Endothelial cell of hepatic sinusoid (primary cell): ENCODE measurements around the gene PPP1R1C.

Experiments used
- in situ Hi-C: cut with HindIII; loops from 2 replicates; pipeline ENCODE4 v1.10.0; 2017; ENCODE audit warnings: low sequenced_read_pairs

PPP1R1C gene

DNA sequence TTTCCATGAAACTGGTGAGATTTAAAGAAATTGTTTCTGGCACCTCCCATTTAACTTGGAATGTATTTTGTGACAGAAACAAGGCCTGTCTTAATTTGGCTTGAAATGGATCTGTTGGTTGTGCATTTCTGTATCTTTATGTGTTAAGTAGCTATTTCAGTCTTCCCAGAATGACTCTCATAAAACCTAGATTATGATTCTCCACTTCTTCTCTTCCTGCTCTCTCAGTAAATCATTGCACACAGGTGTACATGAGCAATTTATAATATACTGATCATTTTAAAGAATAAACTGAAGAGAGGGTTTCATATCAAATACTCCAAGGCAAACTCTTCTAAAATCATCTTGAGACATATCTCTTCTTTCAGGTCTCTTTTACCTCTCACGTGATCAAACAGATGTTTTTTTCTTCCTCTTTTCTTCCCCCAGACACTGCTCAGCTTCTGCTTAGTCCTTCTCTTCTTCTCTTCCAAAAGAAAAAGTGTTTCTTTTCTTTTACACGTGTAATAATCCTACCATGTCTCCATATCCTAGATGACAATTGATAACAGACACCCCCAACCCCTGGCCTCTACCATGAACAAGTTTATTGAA lies 112.0 kb downstream of the PPP1R1C start:
- in situ Hi-C loops: loop anchor here (25.0 kb wide), 1 partner anchor 185 kb away; no protein-coding TSS in a partner anchor

DNA sequence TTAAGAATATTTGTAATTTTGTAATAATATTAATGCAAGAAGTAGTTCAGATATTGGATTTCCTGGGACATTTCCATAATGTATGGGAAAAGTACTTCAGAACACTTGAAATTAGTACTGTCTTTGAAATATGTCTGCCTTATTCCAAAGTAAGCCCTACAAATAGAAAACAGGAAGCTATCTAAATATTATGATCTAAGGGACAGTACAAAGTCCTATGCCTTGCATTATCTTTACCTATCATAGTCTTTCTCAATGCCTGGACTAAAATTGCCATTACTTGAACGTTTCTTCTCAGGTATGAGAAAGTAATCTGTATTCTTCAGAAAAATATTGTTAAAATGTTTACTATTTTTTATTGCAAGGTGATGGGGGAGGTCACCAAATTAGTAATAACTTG lies 113.0 kb downstream of the PPP1R1C start:
- in situ Hi-C loops: loop anchor here (25.0 kb wide), 1 partner anchor 186 kb away; no protein-coding TSS in a partner anchor

DNA sequence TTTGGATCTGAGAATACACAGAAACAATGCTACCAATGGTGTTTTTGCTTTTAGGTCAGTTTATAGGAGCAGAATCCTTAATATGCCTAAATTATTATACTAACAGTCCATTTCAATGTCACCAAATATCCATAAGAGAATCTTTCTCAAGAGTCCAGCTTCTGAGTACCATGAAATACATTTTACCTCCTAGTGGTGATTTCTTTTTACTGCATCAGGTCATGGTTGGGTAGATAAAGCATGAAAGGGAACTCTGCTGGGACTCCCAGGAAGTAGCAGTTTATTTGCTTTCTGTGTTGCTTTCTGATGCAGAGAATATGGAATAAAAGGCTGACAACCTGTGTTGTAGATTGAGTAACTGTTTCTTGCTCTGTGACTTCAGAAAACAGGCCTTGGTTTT lies 115.6 kb downstream of the PPP1R1C start:
- in situ Hi-C loops: no loop called here

DNA sequence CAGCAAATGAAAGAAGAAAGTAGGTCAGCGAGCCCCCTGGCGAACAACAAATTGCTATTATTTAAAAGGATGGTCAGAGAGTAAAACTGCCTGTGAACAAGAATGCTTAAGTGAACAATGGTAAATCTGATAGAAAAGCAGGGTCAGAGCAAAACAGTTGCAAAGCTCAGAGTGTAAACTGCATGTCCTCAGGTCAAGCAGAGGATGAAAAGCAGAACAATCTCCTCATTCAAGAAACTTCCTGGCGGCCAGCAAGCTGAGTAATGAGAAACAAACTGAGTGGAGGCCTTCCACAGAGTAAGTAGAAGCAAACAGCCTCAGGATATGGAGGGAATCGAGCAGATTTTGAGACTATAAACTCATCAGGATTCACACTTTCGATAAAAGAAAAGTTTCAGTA lies 117.9 kb downstream of the PPP1R1C start:
- in situ Hi-C loops: no loop called here

DNA sequence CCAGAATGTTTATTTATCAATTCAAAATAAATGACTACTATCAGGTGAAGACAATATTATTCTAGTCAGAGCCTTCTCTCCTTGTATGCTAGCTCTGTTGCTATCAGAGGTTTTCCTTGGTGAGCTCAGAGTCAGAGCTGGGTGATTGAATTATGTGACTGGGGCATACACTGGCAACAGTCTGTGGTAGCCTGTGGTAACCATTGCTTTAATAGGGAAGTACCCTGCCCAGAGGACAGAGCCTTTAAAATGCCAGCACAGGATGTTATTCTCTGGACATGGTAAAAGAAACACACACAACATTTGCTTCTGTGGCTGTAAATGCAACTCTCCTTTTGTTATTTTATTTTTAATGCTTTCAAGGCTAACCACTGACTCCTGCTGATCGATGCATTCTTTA lies 124.7 kb downstream of the PPP1R1C start:
- in situ Hi-C loops: no loop called here

DNA sequence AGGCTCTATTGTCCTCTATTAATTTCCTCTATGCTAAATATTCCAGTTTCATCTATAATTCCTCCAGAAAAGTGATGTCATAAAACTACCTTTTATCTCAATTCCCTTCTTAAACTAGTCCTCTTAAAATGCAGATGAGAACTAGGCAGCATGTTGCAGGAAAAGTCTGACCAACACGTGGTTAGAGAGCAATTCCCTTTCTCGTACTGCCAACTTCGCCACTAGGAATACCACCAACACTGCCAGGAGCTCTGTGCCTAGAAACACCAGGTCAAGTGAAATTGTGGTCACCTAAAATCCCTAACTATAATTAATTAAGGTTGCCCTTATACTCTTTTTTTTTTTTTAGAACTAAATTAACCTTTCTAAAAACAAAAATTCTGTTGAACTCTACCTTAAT lies 127.7 kb downstream of the PPP1R1C start:
- in situ Hi-C loops: no loop called here

DNA sequence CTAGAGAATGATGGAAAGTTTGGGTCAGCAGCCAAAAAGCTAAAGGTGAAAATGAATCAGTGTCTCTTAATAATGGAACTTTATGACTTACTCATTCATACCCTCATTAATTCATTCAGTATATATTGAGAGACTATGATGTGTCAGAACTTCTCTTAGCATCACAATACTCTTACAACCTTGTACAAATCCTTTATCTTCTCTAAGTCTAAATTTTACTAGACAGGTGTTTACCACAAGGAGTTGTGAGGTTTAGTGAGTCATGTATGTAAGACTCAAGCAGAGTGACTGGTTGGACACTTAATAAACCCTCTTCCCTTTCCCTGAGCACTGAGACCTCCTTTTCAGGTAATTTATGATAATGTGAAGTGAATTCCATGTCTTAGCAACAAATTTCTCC lies 129.6 kb downstream of the PPP1R1C start:
- in situ Hi-C loops: no loop called here

DNA sequence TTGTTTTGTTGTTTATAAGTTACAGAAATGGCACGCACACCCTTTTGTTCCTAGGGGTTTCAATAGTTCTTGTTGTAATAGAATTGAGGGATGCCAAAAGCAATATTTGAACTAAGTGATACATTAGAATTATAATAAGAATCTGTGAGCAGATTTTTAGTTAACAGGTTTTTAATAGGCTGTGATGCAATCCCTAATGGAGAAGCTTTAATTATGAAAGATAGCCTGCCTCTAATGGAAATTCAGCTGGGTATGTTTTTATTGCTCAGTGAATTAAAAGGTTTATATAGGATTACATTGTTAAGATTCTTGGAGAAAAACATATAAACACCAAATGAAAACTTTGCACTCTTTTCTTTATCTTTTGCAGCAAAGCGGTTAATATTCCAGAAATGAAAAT lies 131.1 kb downstream of the PPP1R1C start:
- in situ Hi-C loops: no loop called here

DNA sequence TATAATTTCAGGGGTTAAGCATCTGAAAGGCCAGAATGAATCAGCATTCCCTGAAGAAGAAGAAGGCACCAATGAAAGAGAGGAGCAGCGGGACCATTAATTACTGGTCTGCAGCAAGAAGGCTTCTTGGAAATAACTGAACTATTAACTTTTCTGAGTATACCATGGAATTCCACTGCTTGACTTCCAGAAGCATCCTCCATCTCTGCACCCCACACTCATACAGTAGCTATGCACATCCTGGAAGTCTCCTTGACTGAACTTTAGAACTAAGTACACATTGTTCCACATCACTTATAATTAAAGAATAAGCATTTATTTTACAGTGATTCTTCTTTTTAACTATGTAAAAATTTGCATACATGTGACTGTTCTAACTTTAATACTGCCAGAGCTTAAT lies 131.5 kb downstream of the PPP1R1C start:
- in situ Hi-C loops: no loop called here

DNA sequence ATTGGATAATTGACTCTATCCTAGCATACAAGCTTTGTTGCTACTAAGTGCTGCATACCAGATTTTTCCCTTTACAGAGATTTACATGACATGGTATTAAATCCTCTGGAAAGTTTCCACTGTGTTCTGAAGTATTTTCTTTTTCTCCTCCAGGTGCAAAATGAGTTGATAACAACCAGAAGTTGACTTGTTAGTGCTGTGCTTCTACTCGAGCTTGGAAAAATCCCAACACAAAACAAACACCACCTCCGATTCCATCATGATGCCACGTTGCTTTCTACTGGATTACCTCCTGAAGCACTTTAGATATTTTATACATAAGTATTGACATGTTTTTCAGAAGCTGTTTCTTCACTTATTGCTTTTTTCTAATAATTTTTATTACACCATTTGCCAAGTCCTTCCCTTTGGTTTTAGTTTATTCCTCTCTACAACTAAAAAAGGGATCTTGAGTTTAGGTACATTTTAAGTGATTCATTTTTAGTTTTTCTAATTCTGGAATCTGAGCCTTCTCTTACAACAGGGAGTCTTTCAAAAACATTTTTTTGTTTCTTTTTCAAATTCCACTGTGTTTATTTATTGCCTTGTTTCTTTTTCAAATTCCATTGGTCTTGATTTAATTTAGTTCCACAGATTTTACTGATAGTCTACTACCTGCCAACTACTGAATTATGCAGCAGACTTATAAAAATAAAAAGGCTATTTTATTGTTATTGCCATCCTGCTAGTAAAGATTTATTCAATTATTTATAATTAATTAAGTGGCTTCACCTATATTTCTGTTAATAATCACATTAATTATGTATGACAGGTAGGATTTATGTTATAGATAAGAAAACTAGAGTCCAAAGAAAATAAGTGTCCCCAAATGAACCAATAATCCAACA lies 143.4 kb downstream of the PPP1R1C start:
- in situ Hi-C loops: no loop called here

DNA sequence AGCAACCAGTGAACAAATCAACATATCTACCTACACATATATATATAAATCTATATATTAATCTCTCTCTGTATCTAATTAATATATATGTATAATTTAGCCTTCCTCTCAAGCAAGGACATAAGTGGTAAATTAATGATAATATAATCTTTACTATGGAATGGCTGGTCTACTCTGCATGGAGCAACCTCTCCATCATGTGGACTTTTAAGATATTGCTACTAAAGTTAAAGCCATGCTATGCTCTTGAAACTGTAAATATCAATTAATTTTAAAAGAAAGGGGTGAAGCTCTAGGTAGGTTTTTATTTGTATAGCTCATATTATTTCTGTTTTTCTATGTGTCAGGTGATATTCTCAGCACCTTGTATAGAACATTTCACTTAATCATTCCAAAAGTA lies 147.0 kb downstream of the PPP1R1C start:
- in situ Hi-C loops: no loop called here

DNA sequence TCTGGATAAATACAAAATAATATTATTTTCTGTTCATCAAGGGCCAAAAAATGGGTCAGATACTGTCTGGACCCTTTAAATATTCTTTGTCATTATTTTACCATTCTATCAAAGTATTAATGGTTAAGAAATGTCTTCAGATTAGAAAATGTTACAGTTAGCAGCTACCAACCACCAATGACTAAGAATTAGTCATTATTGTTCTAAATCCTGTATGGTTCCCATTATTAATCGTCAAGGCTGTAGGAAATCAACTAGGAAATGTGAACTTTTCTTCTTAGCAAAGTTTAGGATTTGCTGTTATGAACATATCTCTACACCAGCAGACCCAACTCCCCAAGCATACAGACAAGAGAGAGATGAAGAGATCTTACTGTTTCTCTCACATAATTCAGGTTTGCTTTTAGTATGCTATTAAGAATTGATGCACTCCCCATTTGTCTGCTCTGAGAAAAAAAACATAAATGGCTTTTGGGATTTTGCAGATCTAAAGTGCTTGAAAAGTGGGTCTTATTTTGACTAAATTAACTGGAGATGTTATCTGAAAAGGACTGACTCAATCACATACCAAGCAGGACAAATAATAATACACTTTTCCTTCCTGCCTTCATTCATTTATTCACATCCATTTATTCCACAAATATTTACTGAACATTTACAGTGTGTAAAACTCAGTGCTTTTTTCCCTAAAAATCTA lies 147.7 kb downstream of the PPP1R1C start:
- in situ Hi-C loops: no loop called here

DNA sequence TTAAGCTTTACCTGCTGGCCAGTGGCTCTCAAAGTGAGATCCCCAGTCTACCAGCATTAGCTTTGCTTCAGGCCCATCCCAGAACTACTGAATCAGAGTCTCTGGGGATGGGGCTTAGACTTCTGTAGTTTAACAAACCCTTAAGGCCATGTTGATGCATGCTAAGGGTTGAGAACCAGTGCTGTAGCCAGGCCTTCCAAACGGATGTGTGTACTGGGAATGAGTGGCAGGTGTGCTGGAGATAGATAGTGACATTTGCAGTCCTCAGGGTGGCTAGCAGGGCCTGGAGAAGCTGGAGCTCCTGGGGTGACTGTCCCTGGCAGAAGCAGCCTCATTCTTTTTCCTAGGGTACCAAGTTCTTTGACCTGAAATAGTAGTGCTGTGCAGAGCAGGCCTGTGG lies 148.5 kb downstream of the PPP1R1C start:
- in situ Hi-C loops: no loop called here

DNA sequence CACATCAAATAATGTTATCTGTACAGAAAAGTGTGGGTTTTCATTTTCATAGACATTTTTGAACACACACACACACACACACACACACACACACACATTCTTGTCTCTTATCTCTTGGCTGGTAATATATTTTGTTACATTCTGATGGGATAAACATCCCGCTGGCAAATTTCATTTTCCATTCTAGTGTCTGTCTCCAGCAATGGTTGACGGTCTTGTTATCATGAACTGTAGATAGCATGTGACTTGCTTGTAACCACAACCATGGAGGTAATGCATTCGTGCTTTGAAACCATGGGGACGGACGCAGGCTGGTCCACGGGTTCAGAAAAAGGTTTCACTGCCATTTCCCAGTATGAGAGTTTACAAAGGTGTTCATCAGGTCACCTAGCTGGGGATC lies 156.4 kb downstream of the PPP1R1C start:
- in situ Hi-C loops: no loop called here

DNA sequence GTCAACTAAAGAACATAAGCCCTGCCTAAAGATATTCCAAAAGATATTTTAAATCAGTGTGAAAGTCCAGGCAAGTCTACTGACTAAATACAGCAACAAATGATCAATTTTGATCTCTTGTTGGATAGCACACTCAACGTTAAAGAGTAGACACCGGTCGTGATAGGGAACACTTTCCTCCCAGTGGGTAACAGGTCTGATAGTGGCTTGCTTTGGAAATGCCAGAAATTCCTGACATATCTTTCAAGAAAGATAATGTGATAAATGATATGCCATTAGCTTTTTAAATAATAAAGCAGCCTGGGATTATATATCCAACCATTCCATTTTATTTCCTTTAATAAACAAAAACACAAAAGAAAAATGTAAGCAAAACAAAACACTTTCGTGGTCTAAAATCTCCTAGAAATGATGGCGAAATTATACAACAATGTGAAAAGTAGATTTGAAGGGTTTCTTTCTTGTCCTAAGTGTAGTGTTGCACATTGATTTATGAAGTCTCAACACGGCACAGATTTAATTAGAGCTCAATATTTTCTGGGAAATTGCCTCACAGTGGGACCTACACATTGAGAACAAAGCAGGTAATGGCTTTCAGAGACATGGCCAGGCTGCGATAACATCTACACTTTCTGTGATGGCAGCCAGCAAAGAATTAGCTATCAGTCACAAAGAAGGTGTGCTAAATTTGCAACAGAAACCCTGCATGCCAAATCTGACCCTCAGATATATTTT lies 158.6 kb downstream of the PPP1R1C start:
- in situ Hi-C loops: no loop called here

DNA sequence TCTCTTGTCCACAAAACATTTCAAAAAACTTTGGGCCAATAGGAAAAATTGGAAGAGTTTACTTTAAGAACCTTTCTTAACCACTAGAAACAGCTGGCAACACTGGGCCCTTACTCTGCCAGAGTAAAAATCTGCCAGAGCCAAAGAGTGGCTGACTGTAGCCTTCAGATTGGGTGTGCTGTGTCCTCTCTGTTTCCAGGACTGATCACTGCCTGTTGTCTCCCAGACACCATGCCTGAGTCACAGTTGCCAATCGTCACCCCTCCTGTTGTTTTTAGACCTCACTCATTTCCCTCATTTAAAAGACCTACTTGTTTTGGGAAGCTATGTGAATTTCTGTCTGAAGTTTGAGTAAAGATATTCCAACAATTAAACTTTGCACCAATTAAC lies 159.1 kb downstream of the PPP1R1C start:
- in situ Hi-C loops: no loop called here

DNA sequence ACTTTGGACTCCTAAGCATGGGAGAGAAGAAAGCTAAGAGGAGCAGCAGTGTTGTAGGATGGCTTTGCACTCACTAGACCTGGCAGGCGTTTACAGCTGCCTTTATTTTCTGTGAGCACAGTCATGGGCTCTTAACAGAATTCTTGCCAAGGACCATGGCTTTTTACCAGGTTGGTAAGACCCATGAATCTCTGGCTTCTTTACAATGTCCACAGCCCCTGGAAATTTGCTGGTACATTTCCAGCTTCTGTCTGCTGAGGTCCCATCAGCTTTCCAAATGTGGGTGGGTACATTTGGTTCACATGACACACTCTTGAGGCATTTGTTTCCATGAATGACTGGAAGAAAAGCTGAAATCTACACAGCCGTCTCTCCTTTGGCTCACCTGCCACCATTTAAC lies 162.7 kb downstream of the PPP1R1C start:
- in situ Hi-C loops: no loop called here

DNA sequence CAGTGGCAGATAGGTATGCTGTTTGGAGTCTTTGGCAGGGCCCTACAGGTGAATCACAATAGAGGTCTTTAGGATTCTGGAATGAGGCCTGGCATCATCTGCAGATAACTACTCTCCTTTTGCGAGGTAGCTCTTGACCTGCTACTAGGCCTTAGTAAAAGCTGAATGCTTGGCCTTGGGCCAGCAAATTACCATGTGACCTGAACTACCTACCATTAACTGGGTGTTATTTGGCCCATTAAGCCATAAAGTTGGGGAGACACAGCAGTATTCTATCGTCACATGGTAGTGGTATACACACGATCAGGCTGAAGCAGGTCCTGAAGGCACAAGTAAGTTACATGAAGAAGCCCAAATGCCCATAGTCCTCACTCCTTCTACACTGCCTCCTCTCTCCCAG lies 178.2 kb downstream of the PPP1R1C start:
- in situ Hi-C loops: no loop called here

DNA sequence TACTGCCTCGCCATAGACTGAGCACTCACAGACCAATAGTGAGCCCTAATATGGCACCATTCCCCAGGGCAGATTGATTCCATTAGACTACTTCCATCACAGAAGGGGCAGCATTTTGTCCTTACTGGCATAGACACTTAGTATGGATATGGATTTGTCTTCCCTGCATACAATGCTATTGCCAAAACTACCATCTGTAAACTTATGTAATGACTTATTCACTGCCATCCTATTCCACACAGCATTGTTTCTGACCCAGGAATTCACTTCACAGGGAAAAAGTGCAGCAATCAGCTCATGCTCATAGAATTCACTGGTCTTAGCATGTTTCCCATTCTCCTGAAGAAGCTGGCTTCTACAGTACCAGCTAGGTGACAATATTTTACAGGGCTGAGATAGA lies 179.0 kb downstream of the PPP1R1C start:
- in situ Hi-C loops: no loop called here

DNA sequence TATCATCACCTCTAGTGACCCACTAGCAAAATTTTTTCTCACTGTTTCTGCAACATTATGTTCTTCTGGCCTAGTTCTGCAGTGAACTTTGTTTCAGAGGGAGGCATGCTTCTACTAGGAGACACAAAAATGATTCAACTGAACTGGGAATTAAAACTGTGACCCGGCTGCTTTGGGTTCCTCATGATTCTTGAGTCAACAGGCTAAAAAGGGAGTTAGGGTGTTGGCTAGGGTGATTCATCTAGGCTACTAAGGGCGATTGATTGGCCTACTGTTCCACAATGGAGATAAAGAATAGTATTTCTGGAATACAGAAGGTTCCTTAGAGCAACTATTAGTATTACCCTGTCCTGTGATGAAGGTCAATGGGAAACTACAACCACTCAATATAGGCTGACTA lies 179.5 kb downstream of the PPP1R1C start:
- in situ Hi-C loops: no loop called here

DNA sequence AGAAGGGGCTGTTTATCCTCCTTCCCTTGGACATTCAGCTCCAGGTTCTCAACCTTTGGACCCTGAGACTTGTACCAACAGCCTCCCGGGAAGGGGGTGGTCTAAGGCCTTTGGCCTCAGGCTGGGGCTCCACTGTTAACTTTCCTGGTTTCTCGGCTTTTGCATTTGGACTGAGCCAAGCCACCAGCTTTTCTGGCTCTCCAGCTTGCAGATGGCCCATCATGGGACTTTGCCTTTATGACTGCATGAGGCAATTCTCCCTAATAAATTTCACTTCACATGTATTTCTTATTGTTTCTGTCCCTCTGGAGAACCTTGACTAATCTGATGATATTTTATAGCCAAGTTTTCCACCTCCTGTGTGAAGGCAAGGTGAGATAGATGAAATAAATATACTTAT lies 180.8 kb downstream of the PPP1R1C start:
- in situ Hi-C loops: no loop called here
